HG02588 (cell line): ENCODE results near the gene FBXL7.

Experiments used
- ATAC-seq: cut with Tn5 transposase; IDR thresholded peaks from one replicate; pipeline ENCODE4 v1.9.1; 2021; ENCODE audit warnings: mild to moderate bottlenecking, moderate library complexity; ENCODE audit not compliant: unreplicated experiment

Gene FBXL7

DNA sequence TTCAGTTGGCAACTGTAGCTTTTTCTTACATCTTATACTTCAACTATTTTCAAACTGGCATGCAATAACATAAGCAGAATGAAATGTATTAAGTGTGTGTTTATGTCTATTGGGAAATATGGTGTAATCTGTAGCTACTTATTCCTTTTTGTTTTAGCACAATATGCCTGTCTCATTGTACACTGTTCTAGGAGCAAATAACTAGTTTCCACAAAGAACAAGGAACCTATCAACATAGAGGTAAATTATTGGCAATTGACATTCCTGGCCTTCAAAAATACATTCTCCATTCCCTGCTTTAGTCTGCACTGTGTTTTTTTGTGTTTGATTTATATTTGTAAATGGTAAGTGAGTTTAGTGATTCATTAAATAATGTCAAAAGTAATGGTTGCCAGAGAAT lies 75.7 kb downstream of the FBXL7 start:
- ATAC-seq, result no peak

DNA sequence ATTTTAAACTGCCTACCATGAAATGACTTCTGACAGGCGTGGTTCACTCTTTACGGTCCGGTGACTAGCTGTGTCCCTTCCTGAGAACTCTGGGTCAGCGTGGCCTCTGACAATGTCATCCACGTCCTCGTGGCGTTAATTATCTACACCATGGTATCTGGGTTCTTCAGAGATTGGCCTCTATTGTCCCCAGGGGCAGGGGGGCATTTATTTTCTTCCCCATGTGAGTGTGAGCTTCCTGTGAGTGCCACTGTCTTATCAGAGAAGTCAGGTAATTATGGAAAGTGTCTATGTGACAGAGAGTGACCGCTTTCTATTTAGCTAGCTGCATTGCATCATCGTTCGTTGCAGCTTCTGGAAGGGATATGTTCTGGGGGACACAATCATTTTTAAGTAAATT lies 77.2 kb downstream of the FBXL7 start:
- no peak for ATAC-seq

- no peak for ATAC-seq
Observed at GRCh38 chr5:15577831-15578230, 77.9 kb downstream of the FBXL7 start.

DNA sequence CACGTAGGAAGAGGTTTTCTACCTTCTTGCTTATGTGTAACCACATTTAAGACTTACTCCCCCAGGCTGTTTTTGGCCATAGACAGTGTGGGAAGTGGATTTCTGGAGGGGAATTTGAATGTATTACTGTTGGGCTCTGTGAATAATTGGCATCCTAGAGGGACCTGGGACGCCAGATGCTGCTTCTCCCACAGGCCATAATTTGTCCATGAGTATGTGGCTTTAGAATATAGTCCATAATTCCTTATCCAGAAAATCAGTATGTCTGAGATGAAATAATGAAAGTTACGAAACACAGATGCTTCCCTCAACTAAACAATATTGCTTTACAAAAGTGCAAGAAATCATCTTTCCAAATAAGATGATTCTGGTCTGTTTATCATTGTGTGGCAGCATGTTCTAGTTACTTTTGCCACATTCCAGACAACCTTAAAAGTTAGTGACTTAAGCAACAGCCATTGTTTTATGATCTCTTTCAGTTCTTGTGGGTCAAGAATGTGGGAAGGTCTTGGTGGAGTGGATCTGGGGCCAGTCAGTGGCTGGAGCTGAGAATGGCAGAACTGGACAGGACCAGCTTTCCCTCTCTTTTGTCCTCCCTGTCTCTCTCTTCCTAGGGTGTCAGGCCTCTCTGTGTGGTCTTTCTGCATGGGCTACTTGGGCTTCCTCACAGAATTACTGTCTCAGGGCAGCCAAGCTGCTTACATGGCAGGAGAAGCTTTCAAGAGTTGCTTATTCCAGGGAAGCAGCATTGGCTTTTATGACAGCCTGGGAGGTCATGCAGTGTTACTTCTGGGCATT lies 79.4 kb downstream of the FBXL7 start:
- no peak for ATAC-seq

DNA sequence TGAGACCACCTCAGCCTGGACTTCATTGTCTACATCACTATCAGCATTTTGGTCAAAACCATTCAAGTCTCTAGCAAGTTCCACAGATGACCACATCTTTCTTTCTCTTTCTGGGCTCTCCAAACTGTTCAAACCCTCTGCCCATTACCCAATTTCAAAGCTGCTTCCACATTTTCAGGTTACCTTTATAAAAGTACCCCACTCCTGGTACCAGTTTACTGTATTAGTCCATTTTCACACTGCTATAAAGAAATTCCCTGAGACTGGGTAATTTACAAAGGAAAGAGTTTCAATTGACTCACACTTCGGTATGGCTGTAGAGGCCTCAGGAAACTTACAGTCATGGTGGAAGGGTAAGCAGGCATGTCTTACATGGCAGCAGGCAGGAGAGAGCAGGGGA lies 84.5 kb downstream of the FBXL7 start:
- ATAC-seq, result no peak

- ATAC-seq, result no peak
Observed at GRCh38 chr5:15585128-15585527, 85.1 kb downstream of the FBXL7 start.

GRCh38 chr5:15585841-15586591 lies 86.0 kb downstream of the FBXL7 start:
- ATAC-seq, result no peak

DNA sequence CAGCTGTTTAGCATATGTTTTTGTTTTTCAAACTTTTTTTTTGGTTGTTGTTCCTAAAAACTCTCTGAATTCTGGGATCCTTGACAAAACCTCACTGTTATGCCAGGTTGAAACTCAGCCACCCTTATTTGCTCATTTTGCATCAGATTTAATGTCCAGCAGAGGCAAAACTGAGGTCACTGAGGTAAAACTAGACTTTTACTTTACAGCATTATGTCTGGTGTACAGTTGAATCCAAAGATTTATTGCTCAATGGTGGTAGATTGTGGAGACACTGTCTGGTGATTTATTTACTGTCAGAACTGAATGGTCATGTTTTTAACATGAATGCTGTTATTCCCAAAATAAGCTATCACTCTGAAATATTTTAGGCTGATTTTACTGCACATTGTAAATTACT lies 87.9 kb downstream of the FBXL7 start:
- ATAC-seq, result no peak

- no peak for ATAC-seq
Observed at GRCh38 chr5:15592728-15593127, 92.7 kb downstream of the FBXL7 start.

DNA sequence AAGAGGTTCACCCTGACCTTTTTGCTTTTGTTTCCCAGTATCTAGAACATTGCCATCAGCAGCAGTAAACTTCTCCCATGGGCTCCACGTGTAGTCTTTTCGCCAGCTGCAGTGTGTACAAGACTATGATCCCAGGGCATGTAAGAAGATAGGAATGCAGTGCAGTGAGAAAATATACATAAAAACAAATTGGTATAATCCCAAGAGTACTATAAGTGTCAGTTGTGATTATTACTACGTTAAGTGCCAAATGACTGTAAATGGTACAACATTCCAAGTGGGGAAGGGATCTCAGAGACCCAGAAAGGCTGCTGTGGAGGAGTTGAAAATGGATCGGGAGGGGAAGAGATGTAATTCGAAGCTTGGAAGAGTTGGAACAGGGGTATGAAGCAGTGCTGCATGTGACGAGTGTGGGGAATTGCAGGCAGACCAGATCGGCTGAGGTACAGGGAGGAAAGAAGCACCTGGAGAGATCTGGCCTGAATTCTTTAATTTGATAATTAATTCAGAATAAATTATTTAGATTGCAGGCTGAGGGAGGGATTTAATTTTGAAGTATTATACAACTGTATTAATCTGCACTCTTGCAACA lies 95.1 kb downstream of the FBXL7 start:
- no peak for ATAC-seq

GRCh38 chr5:15595929-15596328 lies 95.9 kb downstream of the FBXL7 start:
- no peak for ATAC-seq

GRCh38 chr5:15596936-15597335 lies 97.0 kb downstream of the FBXL7 start:
- ATAC-seq, result no peak

GRCh38 chr5:15597804-15598203 lies 97.8 kb downstream of the FBXL7 start:
- no peak for ATAC-seq

GRCh38 chr5:15598294-15598902 lies 98.4 kb downstream of the FBXL7 start:
- no peak for ATAC-seq

- ATAC-seq, result no peak
Observed at GRCh38 chr5:15600035-15600434, 100.1 kb downstream of the FBXL7 start.

DNA sequence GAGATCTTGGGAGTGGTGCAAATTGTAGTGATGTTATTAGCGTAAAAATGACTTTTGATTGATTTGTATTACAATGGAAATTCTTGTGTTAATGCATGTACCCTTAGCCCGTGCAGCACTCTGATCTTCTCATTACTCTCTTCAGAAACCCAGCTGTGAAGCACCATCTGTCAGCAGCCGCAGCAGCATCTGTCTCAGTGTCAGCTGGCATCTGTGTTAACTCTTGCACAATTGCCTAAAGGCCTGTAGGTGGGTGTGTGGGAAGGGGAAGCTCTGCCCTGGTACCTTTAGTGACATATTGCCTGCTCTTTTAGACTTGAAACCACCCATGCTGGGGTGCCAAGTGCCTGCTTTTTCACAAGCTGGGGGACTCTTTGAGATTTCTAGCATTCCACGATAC lies 101.3 kb downstream of the FBXL7 start:
- ATAC-seq, result no peak

- no peak for ATAC-seq
Observed at GRCh38 chr5:15601853-15602252, 101.9 kb downstream of the FBXL7 start.

GRCh38 chr5:15604986-15605385 lies 105.0 kb downstream of the FBXL7 start:
- ATAC-seq, result no peak

- no peak for ATAC-seq
Observed at GRCh38 chr5:15606197-15606596, 106.2 kb downstream of the FBXL7 start.

GRCh38 chr5:15607076-15607475 lies 107.1 kb downstream of the FBXL7 start:
- ATAC-seq, result no peak

DNA sequence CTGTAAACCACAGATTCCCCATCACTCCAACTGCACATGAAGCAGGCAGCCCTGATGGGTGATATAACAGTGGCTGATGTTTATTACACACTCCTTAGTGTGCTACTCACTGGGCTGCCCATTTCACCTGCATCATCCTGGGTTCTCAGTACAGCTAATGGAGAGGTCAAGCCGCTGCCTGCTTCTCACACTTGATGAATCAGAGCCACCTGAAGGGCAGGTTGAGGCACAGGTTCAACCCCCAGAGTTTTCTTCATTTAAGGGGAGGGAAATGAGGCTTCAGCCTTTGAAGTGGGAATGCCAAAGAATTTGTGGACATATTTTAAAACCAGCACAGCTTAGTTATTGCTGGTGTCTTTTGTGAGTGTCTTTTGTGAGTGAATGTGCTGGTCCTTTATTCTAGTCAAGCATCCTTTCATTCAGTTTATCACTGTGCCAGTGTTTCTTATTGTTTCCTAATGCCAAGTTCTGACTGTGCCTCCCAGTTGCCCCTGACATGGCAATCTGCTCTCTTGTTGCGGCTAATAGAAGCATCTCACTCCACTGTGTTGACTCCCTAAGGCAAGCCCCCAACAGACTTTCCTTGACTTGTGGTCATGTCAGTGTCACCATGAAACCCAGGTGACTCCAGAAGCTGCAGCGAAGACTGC lies 109.2 kb downstream of the FBXL7 start:
- no peak for ATAC-seq
